Vagina (tissue), 2 donors: ENCODE measurements around the gene JAKMIP3.

Source experiments
- POLR2A ChIP-seq, 2 donors: fragments of 450-650 bp; IDR thresholded peaks; one replicate each; pipeline ENCODE4 v1.6.1; 2017; ENCODE audit warnings: antibody characterized with exemption in 2 of 2, mild to moderate bottlenecking in 2 of 2, moderate library complexity in 2 of 2
- POLR2AphosphoS5 ChIP-seq, 2 donors: sonication (generic); formaldehyde crosslinking; IDR thresholded peaks; one replicate each; pipeline ENCODE4 v1.9.0; 2017; ENCODE audit warnings: antibody characterized with exemption in 2 of 2, mild to moderate bottlenecking in 2 of 2, low read depth in 1 of 2; ENCODE audit not compliant: insufficient read depth in 1 of 2
- TF ChIP-seq, protein P1 (sequence below), 3 experiments: fragments of 450-650 bp in 2 of 3; fragments of 200-600 bp in 1 of 3; sonication (generic) in 1 of 3; IDR thresholded peaks; one replicate each; pipeline ENCODE4 v1.5.1; 2017 to 2019; ENCODE audit warnings: antibody characterized with exemption in 3 of 3, mild to moderate bottlenecking in 2 of 3, moderate library complexity in 2 of 3

DNA sequence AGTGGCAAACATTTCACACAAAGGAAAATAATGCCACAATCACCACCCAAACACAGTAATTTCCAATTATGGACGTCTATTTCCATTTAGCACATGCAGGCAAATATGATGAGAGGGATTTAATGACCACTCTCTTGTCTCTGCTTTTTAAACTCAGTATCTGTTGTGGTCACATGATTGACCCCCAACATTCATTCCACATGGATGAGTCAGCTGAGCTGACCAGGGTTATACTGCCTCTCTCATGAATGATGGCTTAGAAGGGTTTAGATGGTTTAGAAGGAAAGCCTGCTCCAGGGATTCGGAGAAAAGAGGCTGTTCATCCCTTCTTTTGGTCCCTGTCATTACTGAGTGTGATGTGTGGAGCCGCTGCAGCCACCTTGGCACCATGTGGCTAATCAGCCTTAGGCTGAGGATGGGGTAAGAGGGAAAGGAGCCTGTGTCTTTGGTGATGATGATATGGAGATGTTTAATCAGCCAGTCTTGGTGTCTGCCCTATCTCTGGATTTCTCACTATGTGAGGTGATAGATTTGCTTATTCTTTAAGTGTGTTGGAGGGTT, 38.2 kb upstream of the JAKMIP3 start:
- TF ChIP-seq, protein P1, sequence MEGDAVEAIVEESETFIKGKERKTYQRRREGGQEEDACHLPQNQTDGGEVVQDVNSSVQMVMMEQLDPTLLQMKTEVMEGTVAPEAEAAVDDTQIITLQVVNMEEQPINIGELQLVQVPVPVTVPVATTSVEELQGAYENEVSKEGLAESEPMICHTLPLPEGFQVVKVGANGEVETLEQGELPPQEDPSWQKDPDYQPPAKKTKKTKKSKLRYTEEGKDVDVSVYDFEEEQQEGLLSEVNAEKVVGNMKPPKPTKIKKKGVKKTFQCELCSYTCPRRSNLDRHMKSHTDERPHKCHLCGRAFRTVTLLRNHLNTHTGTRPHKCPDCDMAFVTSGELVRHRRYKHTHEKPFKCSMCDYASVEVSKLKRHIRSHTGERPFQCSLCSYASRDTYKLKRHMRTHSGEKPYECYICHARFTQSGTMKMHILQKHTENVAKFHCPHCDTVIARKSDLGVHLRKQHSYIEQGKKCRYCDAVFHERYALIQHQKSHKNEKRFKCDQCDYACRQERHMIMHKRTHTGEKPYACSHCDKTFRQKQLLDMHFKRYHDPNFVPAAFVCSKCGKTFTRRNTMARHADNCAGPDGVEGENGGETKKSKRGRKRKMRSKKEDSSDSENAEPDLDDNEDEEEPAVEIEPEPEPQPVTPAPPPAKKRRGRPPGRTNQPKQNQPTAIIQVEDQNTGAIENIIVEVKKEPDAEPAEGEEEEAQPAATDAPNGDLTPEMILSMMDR (IDR thresholded peaks at IDR 0.05), result no peak
- TF ChIP-seq POLR2AphosphoS5 (IDR thresholded peaks at IDR 0.05; ENCODE audit: insufficient read depth in 1 of 2, low read depth in 1 of 2), result no peak
- TF ChIP-seq POLR2A (IDR thresholded peaks at IDR 0.05), result no peak
